Peyer's patch (tissue), 4 donors: ENCODE results near the gene MEF2D.

ENCODE experiments used
- CTCF ChIP-seq, 6 experiments: fragments of 450-650 bp in 4 of 6; fragments of 200-600 bp in 2 of 6; sonication (generic) in 1 of 6; IDR thresholded peaks; one replicate each; pipeline ENCODE4 v1.5.1; 2017 to 2019; ENCODE audit warnings: antibody characterized with exemption in 6 of 6, mild to moderate bottlenecking in 3 of 6, moderate library complexity in 1 of 6
- POLR2A ChIP-seq, 2 donors: fragments of 450-650 bp; IDR thresholded peaks; one replicate each; pipeline ENCODE4 v1.5.1; 2017; ENCODE audit warnings: antibody characterized with exemption in 2 of 2, mild to moderate bottlenecking in 2 of 2, moderate library complexity in 2 of 2

- TF ChIP-seq CTCF (IDR thresholded peaks at IDR 0.05) (no peak), POLR2A (IDR thresholded peaks at IDR 0.05) (no peak)
Observed at GRCh38 chr1:156414461-156415064, 86.0 kb downstream of the MEF2D start.
